ENCODE data around the gene FAM24B. TPM values are rescaled to one million over a fixed set of nuclear protein-coding genes. Genes with fewer than 3 reads are reported as not detected.
A peak's percentile ranks its signal among the peaks of the same experiment; 100 is the strongest.

FAM24B gene
- total RNA-seq, 6 experiments from 2014 or later, result 0.34 to 0.75 (median 0.51) TPM; not detected in 2

DNA sequence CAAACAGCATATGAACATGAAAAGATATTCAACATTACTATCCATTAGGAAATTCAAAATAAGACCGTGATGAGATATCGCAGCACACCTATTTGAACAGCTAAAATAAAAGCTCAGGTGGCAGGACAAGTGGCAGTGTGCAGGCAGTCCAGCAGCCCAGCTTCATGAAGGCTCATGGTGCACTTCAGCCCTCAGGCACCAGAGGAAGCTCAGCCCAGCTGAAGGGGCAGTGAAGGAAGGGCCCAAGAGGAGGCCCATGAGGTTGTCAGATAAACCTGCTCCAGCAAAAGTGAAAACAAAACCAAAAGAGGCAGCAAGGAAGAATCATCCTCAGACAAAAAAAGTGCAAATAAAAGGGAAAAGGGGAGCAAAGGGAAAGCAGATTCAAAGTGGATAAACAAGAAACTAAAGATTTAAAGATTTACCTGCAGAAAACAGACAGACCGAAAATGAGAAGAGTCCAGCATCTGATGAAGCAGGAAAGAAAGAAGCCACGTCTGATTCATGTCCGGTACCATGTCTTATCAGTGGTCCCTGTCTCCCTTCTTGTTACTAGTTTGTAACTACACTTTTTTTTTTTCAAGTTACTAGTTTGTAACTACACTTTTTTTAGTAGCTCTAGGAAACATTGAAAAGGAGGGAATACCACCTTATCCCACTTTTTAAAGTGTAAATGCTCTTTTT, 15.0 kb upstream of the FAM24B start:
- ATAC-seq (no peak), DNase-seq (no peak)
- Histone ChIP-seq H3K27me3 (no peaks in the 10 kb centered on the region), H3K4me1 (no peaks in the 10 kb centered on the region), H3K9me3 (no peaks in the 10 kb centered on the region), H3K27ac (no peak overlapping the region), H3K36me3 (no peaks in the 10 kb centered on the region), H3K4me3 (no peak overlapping the region)
- TF ChIP-seq POLR2A (IDR thresholded peaks at IDR 0.05), result no peak
- TF ChIP-seq, protein P1, sequence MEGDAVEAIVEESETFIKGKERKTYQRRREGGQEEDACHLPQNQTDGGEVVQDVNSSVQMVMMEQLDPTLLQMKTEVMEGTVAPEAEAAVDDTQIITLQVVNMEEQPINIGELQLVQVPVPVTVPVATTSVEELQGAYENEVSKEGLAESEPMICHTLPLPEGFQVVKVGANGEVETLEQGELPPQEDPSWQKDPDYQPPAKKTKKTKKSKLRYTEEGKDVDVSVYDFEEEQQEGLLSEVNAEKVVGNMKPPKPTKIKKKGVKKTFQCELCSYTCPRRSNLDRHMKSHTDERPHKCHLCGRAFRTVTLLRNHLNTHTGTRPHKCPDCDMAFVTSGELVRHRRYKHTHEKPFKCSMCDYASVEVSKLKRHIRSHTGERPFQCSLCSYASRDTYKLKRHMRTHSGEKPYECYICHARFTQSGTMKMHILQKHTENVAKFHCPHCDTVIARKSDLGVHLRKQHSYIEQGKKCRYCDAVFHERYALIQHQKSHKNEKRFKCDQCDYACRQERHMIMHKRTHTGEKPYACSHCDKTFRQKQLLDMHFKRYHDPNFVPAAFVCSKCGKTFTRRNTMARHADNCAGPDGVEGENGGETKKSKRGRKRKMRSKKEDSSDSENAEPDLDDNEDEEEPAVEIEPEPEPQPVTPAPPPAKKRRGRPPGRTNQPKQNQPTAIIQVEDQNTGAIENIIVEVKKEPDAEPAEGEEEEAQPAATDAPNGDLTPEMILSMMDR (IDR thresholded peaks at IDR 0.05), result no peak
- WGBS (ENCODE audit: insufficient coverage, low coverage, low lambda C conversion rate, missing lambda C conversion rate), result 65% methylated on average over 5 of the region's 5 CpGs
- intact Hi-C loops (cut with DNase I), result no loop called here

- TF ChIP-seq, protein P1 (IDR thresholded peaks at IDR 0.05), result no peak
- no peak for TF ChIP-seq POLR2A (IDR thresholded peaks at IDR 0.05)
- 80% methylated on average over 1 of the region's 1 CpG for WGBS (ENCODE audit: insufficient coverage, low coverage, low lambda C conversion rate, missing lambda C conversion rate)
- ATAC-seq, result no peak
Observed at GRCh38 chr10:122884166-122884565, 4.8 kb upstream of the FAM24B start.

DNA sequence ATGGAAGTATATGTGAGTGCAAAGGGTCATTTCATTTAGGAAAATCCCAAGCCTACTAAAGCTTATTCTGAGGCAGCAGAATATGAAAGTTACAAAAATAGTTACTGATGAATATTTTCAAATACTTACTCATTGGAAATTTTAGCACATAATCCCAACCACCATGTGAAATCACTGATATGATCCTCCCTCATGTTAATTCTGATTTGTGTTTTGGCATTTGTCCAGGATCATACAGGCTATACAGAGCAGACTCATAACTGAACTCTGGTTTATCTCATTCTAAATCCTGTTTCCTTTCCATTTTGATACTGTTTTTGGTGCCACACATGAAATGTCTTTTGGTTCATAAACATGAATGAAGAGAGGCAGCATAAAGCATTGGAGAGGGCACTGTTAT, 3.4 kb upstream of the FAM24B start:
- Histone ChIP-seq H3K4me1 (peaks cover 0 to 4% (median 0%) of the 10 kb centered on the region in 4 donors), H3K9me3 (no peaks in the 10 kb centered on the region), H3K27me3 (no peaks in the 10 kb centered on the region), H3K4me3 (no peak overlapping the region), H3K27ac (no peak overlapping the region), H3K36me3 (no peaks in the 10 kb centered on the region)
- ATAC-seq, result no peak
- intact Hi-C loops (cut with DNase I), result no loop called here
- DNase-seq, result no peak
- TF ChIP-seq, protein P1 (IDR thresholded peaks at IDR 0.05), result no peak
- no peak for TF ChIP-seq POLR2A (IDR thresholded peaks at IDR 0.05)

More at GRCh38 chr10:122884166-122884565, 4.8 kb upstream of the FAM24B start:
- DNase-seq, result no peak
- intact Hi-C loops (cut with DNase I), result no loop called here
- Histone ChIP-seq H3K9me3 (no peaks in the 10 kb centered on the region), H3K27me3 (no peaks in the 10 kb centered on the region), H3K4me1 (peaks cover 0 to 4% (median 0%) of the 10 kb centered on the region in 4 donors), H3K4me3 (no peak overlapping the region), H3K36me3 (no peaks in the 10 kb centered on the region), H3K27ac (no peak overlapping the region)

GRCh38 chr10:122878799-122879338, 512 bp downstream of the FAM24B start:
- no peak for TF ChIP-seq POLR2A (IDR thresholded peaks at IDR 0.05)
- TF ChIP-seq, protein P1 (IDR thresholded peaks at IDR 0.05), result no peak
- H3K27ac ChIP-seq, result no peak overlapping the region
- intact Hi-C loops (cut with DNase I), result no loop called here
- H3K27me3 ChIP-seq, result no peaks in the 10 kb centered on the region
- peaks cover 0 to 4% (median 0%) of the 10 kb centered on the region in 4 donors for H3K4me1 ChIP-seq
- WGBS (ENCODE audit: insufficient coverage, low coverage, low lambda C conversion rate, missing lambda C conversion rate), result 59% methylated on average over 10 of the region's 14 CpGs
- H3K4me3 ChIP-seq, result peak overlapping the region; percentile 49 to 59 (median 50)
- H3K9me3 ChIP-seq, result no peaks in the 10 kb centered on the region
- peak in 2 of 4 donors; percentile 8 to 9 for ATAC-seq
- no peaks in the 10 kb centered on the region for H3K36me3 ChIP-seq
- DNase-seq, result no peak

All from right lobe of liver (tissue), 6 donors.